GM21423 (cell line): Measurements from ENCODE around the gene CIDEB.

ENCODE experiments used
- ATAC-seq: cut with Tn5 transposase; IDR thresholded peaks from one replicate; pipeline ENCODE4 v1.9.1; 2021; ENCODE audit warnings: mild to moderate bottlenecking, moderate library complexity; ENCODE audit not compliant: unreplicated experiment

CIDEB gene

GRCh38 chr14:24255931-24256711 lies 51.7 kb downstream of the CIDEB start:
- ATAC-seq: no peak

DNA sequence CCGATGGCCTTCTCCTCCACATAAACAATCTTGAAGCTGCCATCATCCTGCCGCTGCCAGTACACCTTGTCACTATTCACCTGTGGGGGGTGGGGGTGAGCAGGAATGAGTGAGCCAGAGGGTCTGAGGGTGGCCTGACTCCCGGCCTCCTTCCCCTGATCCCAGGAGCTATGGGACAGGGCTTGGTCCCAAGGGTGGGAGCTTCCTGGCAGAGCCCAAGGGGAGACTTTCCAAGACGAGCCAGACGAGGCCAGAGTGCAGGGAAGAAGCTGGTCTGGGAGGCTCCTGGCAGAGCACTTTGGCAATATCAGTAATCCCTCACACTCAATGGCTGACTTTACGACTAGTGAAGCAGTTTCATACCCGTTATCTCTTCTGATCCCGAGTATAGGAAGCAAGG lies 52.3 kb downstream of the CIDEB start:
- ATAC-seq: no peak
